ENCODE data around the gene NR4A1. TPM values are rescaled to one million over a fixed set of nuclear protein-coding genes. Genes with fewer than 3 reads are reported as not detected.

Gene NR4A1
- total and polyA plus RNA-seq, 9 of the 15 experiments (the other 6 are each of a cell fraction or from before 2014, with no cell fraction given): 0.07 to 4.7 (median 1.9) TPM; not detected in 1

- TSS peak; percentile 57 for BruUV-seq (replicated peaks)
- H3K27me3 ChIP-seq (ENCODE audit: control insufficient read depth in 2 of 2, insufficient read depth in 2 of 2, low read length in 2 of 2): peaks cover 0 to 6% of the 10 kb centered on the region in 2 experiments; a peak in 1 of 5 replicates
- H3K4me3 ChIP-seq: no peak overlapping the region
- no peak overlapping the region for H3K4me2 ChIP-seq (ENCODE audit: insufficient read depth, low read length)
- ATAC-seq (no peak), FAIRE-seq (no peak), DNase-seq (ENCODE audit: extremely low read depth in 1 of 4, low spot score in 3 of 4) (no peak)
- no peak for TF ChIP-seq MYNN (IDR thresholded peaks at IDR 0.05)
- no peak for TF ChIP-seq MYNN (CRISPR knock-in tag; IDR thresholded peaks at IDR 0.05)
- no peak for TF ChIP-seq JUN (IDR thresholded peaks at IDR 0.05; ENCODE audit: borderline replicate concordance, low read depth, low read length)
- no peak for TF ChIP-seq JUN (CRISPR knock-in tag; IDR thresholded peaks at IDR 0.05; ENCODE audit: borderline replicate concordance)
- TF ChIP-seq CEBPZ (IDR thresholded peaks at IDR 0.05; ENCODE audit: borderline replicate concordance, low read depth, low read length): no peak
- no peak for TF ChIP-seq PHF8 (IDR thresholded peaks at IDR 0.05; ENCODE audit: borderline replicate concordance, low read length)
- POLR2A ChIA-PET: interaction anchor here (0.8 to 1.6 kb wide), 3 partner anchors 11 to 21 kb away, joined by 3 to 11 read pairs (median 3); partner anchors contain the start of gene NR4A1
- H3K9ac ChIP-seq (ENCODE audit: insufficient read depth in 1 of 2, low read depth in 2 of 2, low read length in 2 of 2): no peak overlapping the region
- H3K27ac ChIP-seq (ENCODE audit: extremely low read depth, low read depth, low read length): no peak overlapping the region
- no peaks in the 10 kb centered on the region for H3K79me2 ChIP-seq (ENCODE audit: control insufficient read depth, insufficient read depth, low read length)
- peaks cover 8 to 27% of the 10 kb centered on the region in 2 experiments; a peak in 4 of 5 replicates for H3K4me1 ChIP-seq (replicated peaks in 1 of 2; ENCODE audit: control insufficient read depth in 2 of 2, insufficient read depth in 2 of 2, low read length in 2 of 2)
- no peaks in the 10 kb centered on the region for H3K9me3 ChIP-seq (replicated peaks; ENCODE audit: control insufficient read depth, insufficient read depth, low read depth, low read length)
- intact Hi-C loops (cut with micrococcal nuclease) (no loop called here), in situ Hi-C loops (cut with MboI) (no loop called here)
- WGBS (ENCODE audit: insufficient coverage, low coverage, missing lambda C conversion rate): 52% methylated on average over 6 of the region's 6 CpGs
- no peak overlapping the region for H2AFZ ChIP-seq (ENCODE audit: low read depth, low read length)
- H3K9me1 ChIP-seq (ENCODE audit: control insufficient read depth, insufficient read depth, low read length): no peaks in the 10 kb centered on the region
- no peaks in the 10 kb centered on the region for H3K36me3 ChIP-seq (ENCODE audit: control insufficient read depth, insufficient read depth, low read length)
- CTCF ChIA-PET (ENCODE audit: low intra/inter-chr PET ratio): no interaction called here
- no peaks in the 10 kb centered on the region for H4K20me1 ChIP-seq (replicated peaks; ENCODE audit: control insufficient read depth, insufficient read depth, low read length)
Observed at GRCh38 chr12:52038447-52038846, 12.8 kb upstream of the NR4A1 start.

Data from K562 (cell line).